GM04503 (cell line): ENCODE results near the gene CHST8.

Experiments used
- DNase-seq: peaks from one replicate; pipeline ENCODE4 v3.0.0-alpha.2; 2012; ENCODE audit warnings: low read depth

CHST8 gene

DNA sequence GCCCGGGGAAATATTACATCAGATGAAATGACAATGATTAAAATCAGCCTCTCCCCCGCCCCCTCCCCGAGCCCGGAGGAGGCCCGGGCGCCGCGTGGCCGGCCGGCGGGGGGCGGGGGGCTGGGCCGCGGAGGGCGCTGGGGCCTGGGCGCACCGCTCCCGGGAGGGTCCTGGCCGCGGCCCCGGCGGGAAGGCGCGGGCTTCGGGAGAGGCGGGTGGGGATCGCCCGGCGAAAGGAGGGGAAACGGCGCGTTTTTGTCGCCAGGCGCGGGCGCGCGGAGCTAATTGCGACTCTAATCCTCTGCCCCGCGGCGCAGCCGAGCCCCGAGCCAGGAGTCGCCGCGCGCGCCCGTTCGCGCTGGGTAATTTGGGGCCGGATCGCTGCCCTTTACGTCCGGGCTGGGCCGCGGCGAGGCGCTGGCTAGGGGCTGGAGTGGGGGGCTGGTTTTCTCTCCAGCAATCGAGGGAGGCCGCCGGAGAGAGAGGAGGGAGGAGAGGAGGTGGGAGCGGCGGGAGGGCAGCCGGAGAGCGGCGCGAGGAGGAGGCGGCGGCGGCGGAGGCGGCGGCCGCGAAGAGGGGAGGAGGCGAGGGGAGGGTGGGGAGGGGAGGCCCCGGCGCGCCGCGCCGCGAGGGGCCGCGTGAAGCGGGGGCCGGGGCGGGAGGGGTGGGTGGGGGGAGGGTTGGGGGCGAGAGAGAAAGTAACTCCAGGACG, 174.6 kb downstream of the CHST8 start, which contains the start of gene KCTD15:
KCTD15 (plus strand) TSS at position 707 of the 712 bp plus-strand sequence. CDS start 3,585 bp downstream, outside the sequence.
- DNase-seq = no peak

DNA sequence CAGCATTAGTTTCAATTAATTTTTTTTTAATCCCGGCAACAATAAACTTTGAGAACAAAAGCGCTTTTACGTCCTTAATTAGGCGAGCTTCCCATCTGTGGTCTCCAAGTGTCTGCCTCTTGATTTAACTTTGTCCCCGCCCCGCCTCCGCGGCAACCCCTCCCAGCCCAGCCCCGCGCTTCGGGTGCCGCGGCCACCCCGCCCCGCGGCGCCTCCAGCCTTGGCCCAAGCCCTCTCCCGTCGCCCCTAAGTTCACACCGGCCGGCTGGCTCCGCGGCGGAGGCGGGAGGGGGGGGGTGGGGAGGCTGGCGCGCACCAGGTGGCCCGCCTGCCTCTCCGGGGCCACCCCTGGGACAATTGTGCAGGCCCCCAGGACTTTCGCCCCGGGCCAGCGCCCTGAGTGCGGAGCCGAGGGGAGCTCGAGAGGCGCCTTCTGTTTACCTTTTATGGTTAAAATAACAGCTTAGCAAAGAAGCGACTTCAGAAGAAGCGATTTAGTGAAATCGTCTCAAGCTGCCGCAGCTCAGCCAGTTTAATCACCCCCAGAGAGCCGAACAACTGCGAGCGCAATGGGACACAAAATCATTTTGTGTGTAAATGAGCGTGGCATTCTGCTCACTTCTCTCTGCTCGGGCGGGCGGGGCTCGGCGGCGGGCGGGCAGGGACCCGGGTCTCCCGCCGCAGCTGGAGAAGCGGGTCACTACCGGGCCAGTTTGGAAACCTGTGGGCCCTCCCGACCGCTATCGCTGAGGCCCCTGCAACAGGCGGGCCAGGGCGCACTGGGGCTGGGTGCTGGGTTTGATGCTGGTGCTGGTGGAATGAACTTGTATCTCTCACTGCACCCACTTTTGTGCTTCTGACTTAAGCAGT, 176.3 kb downstream of the CHST8 start:
- DNase-seq = no peak

DNA sequence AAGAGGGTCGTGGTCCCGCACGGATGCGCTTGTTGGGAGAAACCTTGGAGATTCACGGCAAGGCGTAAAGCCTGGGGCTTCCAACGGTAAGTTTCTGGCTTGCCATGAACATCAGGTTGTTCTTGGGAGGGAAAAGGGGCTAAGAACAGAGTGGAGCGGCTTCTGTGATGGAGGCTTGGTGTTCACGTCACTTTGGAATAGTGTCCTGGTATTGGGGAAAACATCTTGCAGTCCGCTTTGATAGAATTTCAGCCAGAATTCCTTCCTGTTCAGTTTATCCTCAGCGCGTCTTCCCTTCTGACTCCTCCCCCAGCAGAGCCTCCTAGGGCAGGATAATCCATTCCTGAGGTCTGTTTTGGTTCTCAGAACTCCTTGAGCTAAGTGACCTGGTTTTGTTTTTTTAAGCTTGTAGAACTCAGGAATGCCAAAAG, 176.9 kb downstream of the CHST8 start:
- DNase-seq = no peak

DNA sequence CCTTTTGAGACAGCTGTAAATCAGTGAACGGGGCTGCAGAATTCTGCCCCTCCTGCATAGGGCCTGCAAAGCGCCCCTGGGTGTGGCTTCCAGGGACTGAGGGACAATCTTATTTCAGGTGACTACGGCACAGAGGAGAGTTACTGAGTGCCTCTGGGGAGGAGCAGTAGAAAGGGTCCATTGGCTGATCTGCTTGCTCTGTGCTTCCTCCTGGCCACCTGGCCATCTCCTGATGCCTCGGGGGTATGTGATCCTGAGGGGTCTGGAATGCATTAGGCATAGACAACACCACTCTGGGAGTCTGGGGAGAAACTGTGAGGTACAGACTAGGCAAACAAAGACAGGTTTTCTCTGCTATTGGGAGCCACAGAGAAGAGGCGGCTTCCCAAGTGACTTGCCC, 177.7 kb downstream of the CHST8 start:
- DNase-seq = no peak

DNA sequence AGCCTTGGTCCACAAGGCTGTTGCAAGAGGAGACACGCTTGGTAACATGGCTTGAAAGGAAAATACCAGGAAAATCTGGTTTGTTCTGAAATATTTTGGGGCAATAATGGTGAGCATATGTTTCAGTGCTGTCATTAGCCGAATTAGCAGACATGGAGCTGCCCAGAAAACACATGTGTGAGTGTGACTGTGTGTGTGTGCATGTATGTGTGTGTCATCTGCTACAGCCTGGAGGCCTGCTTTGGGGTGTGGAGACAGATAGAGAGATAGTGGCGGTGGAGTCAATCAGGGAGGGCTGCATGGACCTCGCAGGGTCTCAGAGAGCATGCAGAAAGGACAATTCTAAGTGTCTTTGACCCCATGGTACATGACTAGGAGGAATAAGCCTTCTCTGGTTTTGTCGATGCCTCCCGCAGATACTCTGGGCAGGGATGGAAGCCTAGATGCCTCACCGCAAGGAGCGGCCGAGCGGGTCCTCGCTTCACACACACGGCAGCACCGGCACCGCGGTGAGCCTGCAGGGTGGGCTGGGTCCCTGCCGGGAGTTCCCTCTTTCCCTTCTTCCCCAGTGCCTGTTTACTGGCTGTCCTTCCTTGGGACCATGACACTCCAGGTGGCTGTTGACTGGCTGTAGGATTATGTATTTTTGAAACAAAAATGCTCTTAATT, 178.4 kb downstream of the CHST8 start:
- no peak for DNase-seq

DNA sequence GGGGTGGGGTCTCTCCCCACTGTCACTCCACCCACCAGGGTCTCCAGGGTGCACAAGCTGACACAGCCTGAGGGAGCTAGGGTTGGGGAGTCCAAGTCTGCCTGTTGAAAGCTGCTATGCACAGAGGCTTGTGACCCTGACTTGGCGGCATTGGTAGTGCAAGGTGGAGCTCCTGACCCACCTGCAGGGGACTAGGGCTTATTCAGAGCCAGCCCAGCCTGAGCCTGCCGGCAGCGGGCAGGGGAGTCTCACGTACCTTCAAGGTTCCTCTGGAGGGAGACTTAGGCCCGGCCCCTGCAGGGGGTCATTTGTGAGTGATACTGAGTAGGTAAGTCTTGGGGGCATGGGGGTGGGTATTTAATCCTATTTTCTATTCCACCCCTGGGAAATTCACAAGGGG, 179.7 kb downstream of the CHST8 start:
- no peak for DNase-seq

DNA sequence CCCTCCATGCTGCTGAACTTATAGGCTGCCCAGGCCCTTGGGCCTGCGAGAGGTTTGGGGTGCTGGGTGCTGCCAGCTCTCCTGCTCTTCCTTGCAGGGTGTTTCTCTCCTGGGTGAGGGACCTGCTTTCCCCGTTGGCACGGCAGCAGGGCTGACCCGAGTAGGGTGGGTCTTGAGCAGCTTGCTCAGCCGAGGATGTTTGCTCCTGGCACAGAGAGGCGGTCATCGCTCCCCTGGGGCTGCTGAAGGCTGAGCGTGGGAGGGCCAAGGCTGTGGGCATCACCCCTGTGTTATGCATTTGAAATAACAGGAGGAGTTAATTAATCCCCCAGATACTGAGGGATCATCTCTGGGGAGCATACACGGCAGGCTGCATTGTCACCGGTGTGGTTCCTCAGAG, 180.2 kb downstream of the CHST8 start:
- DNase-seq = no peak

DNA sequence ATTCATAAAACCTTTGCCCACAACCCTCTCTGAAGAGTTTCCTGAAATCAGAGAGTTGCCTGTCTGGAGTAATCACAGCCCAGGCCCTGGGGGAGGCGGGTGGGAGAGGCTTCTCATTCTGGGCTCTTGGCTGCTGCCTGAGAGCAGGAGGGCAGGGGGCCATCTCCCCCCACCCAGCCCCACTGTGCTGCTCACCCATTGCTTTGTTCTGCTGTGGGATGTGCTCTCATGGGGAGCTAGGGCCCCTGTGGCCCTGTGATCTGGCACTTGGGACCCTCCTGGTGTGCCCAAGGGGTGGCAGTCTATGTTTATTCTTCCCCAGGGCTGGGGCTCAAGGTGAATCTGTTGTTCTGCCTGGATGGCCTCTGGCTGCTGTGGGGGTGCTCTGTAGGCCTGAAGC, 181.0 kb downstream of the CHST8 start:
- no peak for DNase-seq

DNA sequence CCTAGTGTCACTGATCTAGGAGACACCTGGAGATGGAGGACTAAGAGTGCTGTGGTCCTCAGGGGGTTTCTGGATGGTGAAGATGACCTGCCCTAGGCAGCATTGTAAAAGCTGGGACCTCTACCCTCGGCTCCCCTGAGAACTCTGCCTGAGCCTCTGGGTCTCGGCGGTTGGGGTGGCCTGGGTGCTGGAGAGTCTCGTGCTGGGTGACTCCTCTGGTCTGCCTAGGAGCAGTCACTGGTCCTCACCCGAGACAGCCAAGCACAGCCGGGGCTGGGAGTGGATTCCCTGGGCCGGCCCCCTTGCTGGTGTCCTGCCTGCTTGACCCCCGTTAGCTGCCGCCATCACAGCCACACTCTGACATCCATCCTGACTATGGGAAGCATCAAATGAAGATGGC, 181.6 kb downstream of the CHST8 start:
- DNase-seq = no peak

DNA sequence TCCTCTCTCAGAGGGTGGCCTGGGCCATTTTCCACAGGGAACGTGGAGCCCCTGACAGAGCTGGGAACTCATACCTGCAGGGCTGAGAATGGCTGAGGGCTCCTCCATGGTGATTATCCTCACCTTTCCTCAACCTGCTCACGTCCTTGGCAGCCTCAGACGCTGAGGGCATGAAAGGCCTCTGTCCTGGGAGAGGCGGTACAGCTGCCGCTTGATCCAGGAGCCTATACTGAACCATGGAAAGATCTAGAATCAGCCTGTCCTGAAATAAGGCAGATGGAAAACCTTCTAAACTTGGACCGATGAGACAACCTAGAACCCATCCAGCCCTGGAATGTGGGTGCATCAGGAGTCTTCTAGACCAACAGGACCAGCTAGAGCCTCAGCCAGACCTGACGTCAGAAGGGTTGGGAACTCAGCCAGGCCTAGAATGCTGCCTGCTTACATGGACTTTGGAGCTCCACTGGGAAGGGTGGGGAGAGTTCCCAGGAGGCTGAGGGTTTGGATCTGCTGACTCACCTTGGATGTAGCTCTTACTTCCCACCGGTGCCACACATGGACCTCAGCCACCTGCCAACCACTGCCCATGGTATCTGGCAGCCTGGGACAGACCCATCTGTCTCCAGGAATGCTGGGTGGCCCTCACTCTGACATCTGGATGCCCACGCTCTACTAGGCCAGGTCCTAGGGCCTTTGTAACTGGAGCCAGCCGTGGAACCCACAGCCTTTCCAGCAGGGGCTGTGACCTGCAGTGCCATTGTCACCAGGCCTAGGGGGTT, 182.5 kb downstream of the CHST8 start:
- DNase-seq = peak; percentile 45

DNA sequence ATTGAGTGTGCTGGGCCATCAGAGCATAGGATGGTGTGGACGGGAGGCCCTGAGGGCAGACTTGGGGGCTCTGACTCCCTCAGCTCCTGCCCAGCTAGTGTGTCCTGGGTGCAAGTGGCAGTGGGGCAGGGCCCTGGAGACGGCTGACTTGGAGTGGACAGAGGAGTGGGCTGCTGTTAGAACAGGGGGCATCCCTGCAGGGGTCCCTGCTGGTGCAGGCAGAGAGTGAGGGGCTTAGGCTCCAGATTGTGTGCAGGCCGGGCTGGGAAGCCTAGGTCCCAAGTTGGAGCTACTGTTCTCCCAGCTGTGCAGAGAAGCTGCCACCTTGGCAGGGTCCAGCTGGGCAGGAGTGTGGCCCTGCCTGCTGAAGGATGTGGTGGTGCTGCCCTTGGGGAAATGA, 183.6 kb downstream of the CHST8 start:
- no peak for DNase-seq

DNA sequence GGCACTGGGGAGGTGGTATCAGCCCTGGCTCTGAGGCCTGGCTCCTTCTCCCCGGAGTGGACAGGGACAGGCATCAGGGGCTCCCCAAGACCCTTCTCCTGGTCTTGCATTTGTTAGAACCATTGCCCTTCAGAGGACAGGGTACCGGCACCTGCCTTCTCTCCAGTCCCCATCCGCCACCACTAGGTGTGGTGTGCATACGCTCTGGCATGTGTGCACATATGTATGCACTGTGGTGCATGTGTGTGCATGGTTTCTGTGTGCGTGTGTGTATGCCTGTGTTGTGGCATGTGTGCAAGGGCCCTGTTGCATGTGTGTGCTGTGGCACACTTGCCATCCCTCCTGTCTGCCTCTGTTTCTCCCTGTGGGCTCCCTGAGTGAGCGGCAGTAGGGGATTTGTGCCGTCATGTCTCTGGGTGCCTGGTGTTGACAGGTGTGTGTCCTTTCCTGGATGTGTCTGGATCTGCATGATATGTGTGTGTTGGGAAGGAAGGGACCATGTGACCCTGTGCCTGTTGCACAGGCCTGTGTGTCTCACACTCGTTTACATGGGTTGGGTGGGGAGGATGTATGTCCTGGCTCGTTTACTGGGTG, 184.2 kb downstream of the CHST8 start:
- DNase-seq = no peak

DNA sequence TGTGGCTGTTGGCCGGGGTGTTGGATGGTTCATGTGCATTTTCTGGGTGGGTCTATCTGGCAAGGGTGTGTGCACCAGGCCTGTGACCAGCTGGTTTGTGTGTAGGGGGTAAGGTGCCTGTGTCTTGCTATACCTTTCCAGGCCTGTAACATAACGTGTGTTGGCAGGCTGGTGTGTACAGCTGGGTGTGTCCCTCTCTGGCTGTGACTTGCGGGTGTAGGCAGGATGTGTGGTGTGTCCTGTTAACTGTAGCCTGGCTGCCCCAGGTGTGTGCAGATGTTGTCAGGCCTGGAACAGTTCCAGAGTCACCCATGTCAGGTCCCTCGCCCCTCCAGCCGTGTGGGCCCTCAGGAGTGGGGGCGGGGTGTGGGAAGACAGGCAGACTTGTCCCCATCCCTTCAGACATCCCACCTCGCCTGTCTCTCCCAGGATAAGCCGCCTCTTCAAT, 184.7 kb downstream of the CHST8 start:
- DNase-seq = no peak

DNA sequence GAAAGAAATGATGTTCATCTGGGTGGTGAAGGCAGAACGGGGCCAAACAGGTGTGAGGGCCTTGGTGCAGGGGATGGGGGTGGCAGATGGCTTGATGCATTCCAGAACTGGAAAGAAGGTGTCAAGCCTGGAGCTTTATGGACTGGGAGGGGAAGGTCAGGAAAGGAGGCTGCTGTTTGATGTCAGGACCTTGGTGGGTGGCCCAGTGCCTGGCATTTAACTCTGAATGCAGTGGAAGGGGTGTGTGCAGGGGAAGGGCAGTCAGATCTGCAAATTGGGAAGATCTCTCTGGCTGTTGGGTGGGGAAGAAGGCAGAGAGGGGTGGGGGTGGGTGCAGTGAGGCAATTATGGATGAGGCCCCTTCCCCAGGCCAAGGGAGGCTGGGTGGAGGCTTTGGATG, 186.6 kb downstream of the CHST8 start:
- no peak for DNase-seq

DNA sequence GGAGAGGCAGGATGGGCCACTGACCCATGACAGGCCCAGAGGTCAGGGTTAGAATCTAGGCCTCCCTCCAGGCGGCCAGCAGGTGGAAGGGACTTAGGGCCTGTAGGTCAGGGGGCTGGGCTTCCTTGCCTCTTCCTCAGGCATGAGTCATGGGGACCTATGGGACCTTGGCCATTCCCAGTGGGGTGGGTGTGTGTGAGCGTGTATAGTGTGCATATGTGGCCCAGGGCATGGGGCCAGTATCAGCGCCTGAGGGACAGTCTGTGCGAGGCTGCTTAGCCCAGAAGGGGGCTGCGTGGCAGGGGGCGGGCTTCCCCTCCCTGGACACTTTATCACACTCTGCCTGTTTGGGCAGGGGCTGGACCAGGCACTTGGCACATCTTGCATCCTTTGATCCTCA, 188.2 kb downstream of the CHST8 start:
- no peak for DNase-seq

DNA sequence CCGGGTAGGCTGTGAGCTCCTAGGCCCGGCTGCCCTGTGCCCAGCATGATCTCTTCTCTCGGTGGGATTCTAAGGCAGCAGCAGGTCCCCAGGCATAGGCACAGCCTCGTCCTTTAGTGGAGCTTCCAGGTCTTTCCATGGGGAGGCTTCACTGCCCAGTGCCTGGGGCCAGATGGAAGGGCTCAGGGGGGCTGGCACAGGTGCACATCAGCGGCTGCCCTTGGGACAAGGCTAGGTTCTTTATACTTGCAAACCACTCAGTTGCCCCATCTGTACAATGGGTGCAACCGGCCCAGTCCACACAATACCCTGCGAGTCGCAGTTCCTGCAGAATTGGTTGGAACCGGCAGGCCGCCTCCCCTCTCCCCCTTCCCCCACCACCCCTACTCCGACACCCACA, 189.1 kb downstream of the CHST8 start:
- no peak for DNase-seq

DNA sequence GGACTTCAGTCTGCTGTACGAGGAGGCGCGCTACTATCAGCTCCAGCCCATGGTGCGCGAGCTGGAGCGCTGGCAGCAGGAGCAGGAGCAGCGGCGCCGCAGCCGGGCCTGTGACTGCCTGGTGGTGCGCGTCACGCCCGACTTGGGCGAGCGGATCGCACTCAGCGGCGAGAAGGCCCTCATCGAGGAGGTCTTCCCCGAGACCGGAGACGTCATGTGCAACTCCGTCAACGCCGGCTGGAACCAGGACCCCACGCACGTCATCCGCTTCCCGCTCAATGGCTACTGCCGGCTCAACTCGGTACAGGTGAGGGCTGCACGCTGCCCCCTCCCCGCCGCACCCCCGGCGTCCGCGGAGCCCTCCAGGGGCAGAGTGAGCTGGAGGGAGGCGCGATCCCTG, 189.5 kb downstream of the CHST8 start:
- no peak for DNase-seq

DNA sequence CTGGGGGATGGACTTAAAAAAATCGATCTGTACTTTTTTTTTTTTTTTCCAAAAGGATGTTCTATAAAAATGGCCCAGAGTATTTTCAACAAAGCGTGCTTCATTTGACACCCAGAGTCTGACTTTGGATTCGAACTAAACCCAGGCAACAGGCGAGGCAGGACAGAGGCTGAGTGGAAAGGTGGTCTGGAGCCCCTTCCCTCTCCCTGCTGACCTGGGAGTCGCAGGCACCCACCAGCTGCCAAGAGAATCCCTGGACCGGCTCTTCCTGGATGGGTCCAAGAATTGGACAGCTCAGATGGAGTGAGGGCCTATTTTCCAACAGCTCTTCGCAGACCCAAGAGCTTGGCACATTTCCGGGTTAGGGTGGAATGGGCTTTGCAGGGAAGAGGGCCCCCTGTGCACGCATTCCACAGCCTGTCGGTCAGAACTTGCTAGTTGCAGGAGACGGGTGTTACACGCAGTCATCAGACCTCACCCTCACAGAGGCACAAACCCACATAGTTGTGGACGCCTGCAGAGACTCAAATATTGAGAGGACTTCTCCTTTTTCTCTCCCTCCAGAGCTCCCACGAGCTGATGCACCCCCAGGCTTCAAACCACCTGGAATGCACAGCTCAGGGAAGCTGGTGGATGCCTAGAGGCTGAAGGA, 190.1 kb downstream of the CHST8 start:
- no peak for DNase-seq

DNA sequence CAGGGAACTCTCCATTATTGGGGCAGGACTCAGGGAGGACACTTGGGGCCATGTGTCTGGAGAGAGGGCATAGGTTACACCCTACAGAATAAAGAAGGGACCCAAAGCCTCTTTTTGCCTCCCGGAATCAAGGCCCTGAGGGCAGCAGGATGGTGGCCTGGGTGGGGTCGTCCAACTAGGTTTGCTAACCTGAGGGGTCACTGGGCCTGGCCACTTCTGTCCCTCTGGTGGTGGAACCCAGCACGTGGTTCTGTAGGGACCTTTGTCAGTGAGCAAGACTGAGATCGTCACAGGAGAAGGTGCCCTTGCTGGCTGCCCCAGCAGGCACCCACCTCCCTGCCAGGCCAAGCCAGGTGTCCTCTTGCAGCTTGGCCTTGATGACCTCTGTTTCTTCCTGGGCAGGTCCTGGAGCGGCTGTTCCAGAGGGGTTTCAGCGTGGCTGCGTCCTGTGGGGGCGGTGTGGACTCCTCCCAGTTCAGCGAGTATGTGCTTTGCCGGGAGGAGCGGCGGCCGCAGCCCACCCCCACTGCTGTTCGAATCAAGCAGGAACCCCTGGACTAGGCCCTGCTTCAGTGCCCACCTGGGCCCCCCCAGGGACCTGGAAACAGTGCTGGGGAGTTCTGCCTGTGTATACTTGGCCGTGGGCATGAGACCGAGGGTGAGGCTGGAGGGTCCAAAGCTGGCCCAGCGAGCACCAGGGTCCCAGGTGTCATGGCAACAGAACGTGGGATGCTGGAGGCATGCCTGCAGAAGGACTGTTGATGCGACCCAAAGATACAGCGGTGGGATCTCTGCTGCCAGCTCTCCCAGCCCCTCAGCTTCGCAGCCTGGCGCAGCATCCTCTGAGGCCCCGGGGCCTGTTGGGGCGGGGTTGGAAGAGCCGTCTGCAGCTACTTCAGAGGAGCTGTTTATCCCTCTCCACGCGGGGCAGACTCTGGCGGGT, 190.9 kb downstream of the CHST8 start:
- no peak for DNase-seq
